Measurements from ENCODE around the gene SARM1. TPM values are rescaled to one million over a fixed set of nuclear protein-coding genes. Genes with fewer than 3 reads are reported as not detected.
A peak's percentile ranks its signal among the peaks of the same experiment; 100 is the strongest.

The SARM1 gene
- total RNA-seq, 1 donor from 2014 or later = 14.1 TPM

- no peak for ATAC-seq
- peaks cover 98% of the 10 kb centered on the region for H3K36me3 ChIP-seq
- no peaks in the 10 kb centered on the region for H3K9me3 ChIP-seq
- no peaks in the 10 kb centered on the region for H3K27me3 ChIP-seq (ENCODE audit: low read depth)
- no peak for DNase-seq
- no peak overlapping the region for H3K4me3 ChIP-seq
- no peak for TF ChIP-seq CTCF (IDR thresholded peaks at IDR 0.05)
- intact Hi-C loops (cut with DNase I) = no loop called here
- no peak overlapping the region for H3K27ac ChIP-seq
- H3K4me1 ChIP-seq = no peaks in the 10 kb centered on the region
These were observed 21.0 kb downstream of the SARM1 start for GRCh38 chr17:28392491-28392890.

GRCh38 chr17:28394337-28395116 lies 23.0 kb downstream of the SARM1 start:
- H3K27ac ChIP-seq = no peak overlapping the region
- ATAC-seq (no peak), DNase-seq (no peak)
- H3K36me3 ChIP-seq = peaks cover 96% of the 10 kb centered on the region
- H3K27me3 ChIP-seq (ENCODE audit: low read depth) = no peaks in the 10 kb centered on the region
- no peak overlapping the region for H3K4me3 ChIP-seq
- intact Hi-C loops (cut with DNase I) = no loop called here
- H3K4me1 ChIP-seq = no peaks in the 10 kb centered on the region
- no peak for TF ChIP-seq CTCF (IDR thresholded peaks at IDR 0.05)
- no peaks in the 10 kb centered on the region for H3K9me3 ChIP-seq

GRCh38 chr17:28395426-28395825 lies 23.9 kb downstream of the SARM1 start:
- H3K4me3 ChIP-seq = no peak overlapping the region
- no peaks in the 10 kb centered on the region for H3K4me1 ChIP-seq
- no peak overlapping the region for H3K27ac ChIP-seq
- intact Hi-C loops (cut with DNase I) = no loop called here
- ATAC-seq (no peak), DNase-seq (no peak)
- no peaks in the 10 kb centered on the region for H3K27me3 ChIP-seq (ENCODE audit: low read depth)
- H3K9me3 ChIP-seq = no peaks in the 10 kb centered on the region
- no peak for TF ChIP-seq CTCF (IDR thresholded peaks at IDR 0.05)
- H3K36me3 ChIP-seq = peaks cover 95% of the 10 kb centered on the region

GRCh38 chr17:28395968-28396367 lies 24.5 kb downstream of the SARM1 start:
- DNase-seq = no peak
- ATAC-seq = no peak
- Histone ChIP-seq H3K27me3 (ENCODE audit: low read depth) (no peaks in the 10 kb centered on the region), H3K36me3 (peaks cover 95% of the 10 kb centered on the region), H3K4me3 (no peak overlapping the region), H3K4me1 (no peaks in the 10 kb centered on the region), H3K27ac (no peak overlapping the region), H3K9me3 (no peaks in the 10 kb centered on the region)
- no peak for TF ChIP-seq CTCF (IDR thresholded peaks at IDR 0.05)
- intact Hi-C loops (cut with DNase I) = no loop called here

GRCh38 chr17:28396635-28397239 lies 25.2 kb downstream of the SARM1 start:
- ATAC-seq (peak in 1 of 2 donors; percentile 19), DNase-seq (no peak)
- H3K36me3 ChIP-seq = peaks cover 94% of the 10 kb centered on the region
- H3K27me3 ChIP-seq (ENCODE audit: low read depth) = no peaks in the 10 kb centered on the region
- H3K4me3 ChIP-seq = no peak overlapping the region
- H3K27ac ChIP-seq = no peak overlapping the region
- no peaks in the 10 kb centered on the region for H3K9me3 ChIP-seq
- no peak for TF ChIP-seq CTCF (IDR thresholded peaks at IDR 0.05)
- intact Hi-C loops (cut with DNase I) = no loop called here
- no peaks in the 10 kb centered on the region for H3K4me1 ChIP-seq

Data from lower lobe of right lung (tissue), 2 donors.